ENCODE measurements around the gene ADCYAP1R1.

ADCYAP1R1 gene

DNA sequence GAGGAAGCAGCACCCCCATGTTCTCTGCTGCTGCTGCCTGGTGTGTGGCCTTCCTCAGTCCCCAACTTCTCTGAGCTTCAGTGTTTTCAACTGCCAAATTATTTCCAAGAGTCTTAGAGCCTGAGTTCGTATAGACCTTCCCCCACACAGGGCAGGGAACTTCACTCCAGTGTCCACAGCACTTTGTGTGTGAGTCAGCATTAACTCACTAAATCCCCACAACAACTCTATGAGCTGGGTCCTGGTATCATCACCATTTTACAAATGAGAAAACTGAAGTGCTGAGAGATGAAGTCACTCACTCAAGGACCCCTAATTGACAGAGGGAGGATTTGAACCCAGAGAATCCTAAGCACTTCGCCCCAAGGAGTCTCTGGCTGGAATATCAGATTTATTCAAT, 48.3 kb downstream of the ADCYAP1R1 start:
- H3K79me2 ChIP-seq (ENCODE audit: control insufficient read depth, low read length): no peaks in the 10 kb centered on the region
- H3K27me3 ChIP-seq (ENCODE audit: control insufficient read depth, low read length): no peaks in the 10 kb centered on the region; the same call in 1 of the 2 replicates
- no peaks in the 10 kb centered on the region for H3K4me1 ChIP-seq (ENCODE audit: control insufficient read depth, low read length)
- H3F3A ChIP-seq (ENCODE audit: control insufficient read depth, insufficient read depth): no peaks in the 10 kb centered on the region
- no peaks in the 10 kb centered on the region for H3K9me3 ChIP-seq (ENCODE audit: control insufficient read depth, insufficient read depth, low read length)
- no peak overlapping the region for H3K27ac ChIP-seq (ENCODE audit: low read depth, low read length)
- H3K4me2 ChIP-seq (ENCODE audit: low read length): no peak overlapping the region
- TF ChIP-seq EZH2phosphoT487 (IDR thresholded peaks at IDR 0.05; ENCODE audit: borderline replicate concordance, low read length): no peak
- TF ChIP-seq CTCF (IDR thresholded peaks at IDR 0.05; ENCODE audit: low read depth, low read length, poor library complexity, severe bottlenecking): no peak
- no peak overlapping the region for H3K4me3 ChIP-seq (ENCODE audit: low read length)
- H3K36me3 ChIP-seq (ENCODE audit: control insufficient read depth, low read length): no peaks in the 10 kb centered on the region
- H3K9me2 ChIP-seq (replicated peaks; ENCODE audit: control insufficient read depth, low read length): no peaks in the 10 kb centered on the region
- H4K20me1 ChIP-seq (ENCODE audit: control insufficient read depth, insufficient read depth, low read depth, low read length): no peaks in the 10 kb centered on the region

DNA sequence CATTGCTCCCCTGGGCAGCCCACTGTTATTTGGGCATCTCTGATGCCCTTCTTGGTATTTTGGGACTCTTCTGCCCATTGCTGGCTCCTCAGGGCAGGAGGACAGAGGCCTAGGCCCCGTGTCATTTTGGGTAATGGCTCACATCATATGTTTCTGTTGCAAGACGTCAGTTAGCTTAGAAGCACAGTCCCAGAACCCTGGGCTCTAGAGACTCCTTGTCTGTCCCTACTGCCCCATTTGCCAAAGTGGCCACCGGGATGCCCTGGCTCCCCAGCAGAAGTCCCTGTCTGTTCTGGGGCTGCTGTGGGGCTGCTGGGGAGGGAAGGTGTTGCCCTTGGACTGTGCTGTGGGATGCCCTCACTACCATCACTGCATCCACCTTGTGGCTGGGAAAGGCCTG, 48.8 kb downstream of the ADCYAP1R1 start:
- Histone ChIP-seq H3K27me3 (ENCODE audit: control insufficient read depth, low read length) (no peaks in the 10 kb centered on the region; the same call in 1 of the 2 replicates), H3K9me3 (ENCODE audit: control insufficient read depth, insufficient read depth, low read length) (no peaks in the 10 kb centered on the region), H3K4me2 (ENCODE audit: low read length) (no peak overlapping the region), H3F3A (ENCODE audit: control insufficient read depth, insufficient read depth) (no peaks in the 10 kb centered on the region), H3K4me1 (ENCODE audit: control insufficient read depth, low read length) (no peaks in the 10 kb centered on the region), H4K20me1 (ENCODE audit: control insufficient read depth, insufficient read depth, low read depth, low read length) (no peaks in the 10 kb centered on the region), H3K27ac (ENCODE audit: low read depth, low read length) (no peak overlapping the region), H3K9me2 (replicated peaks; ENCODE audit: control insufficient read depth, low read length) (no peaks in the 10 kb centered on the region), H3K79me2 (ENCODE audit: control insufficient read depth, low read length) (no peaks in the 10 kb centered on the region), H3K4me3 (ENCODE audit: low read length) (no peak overlapping the region), H3K36me3 (ENCODE audit: control insufficient read depth, low read length) (no peaks in the 10 kb centered on the region)
- TF ChIP-seq EZH2phosphoT487 (IDR thresholded peaks at IDR 0.05; ENCODE audit: borderline replicate concordance, low read length) (no peak), CTCF (IDR thresholded peaks at IDR 0.05; ENCODE audit: low read depth, low read length, poor library complexity, severe bottlenecking) (no peak)

- Histone ChIP-seq H3K4me3 (ENCODE audit: low read length) (no peak overlapping the region), H3K27me3 (ENCODE audit: control insufficient read depth, low read length) (no peaks in the 10 kb centered on the region; the same call in 1 of the 2 replicates), H3K4me2 (ENCODE audit: low read length) (no peak overlapping the region), H3K9me2 (replicated peaks; ENCODE audit: control insufficient read depth, low read length) (no peaks in the 10 kb centered on the region), H3K4me1 (ENCODE audit: control insufficient read depth, low read length) (no peaks in the 10 kb centered on the region), H3K79me2 (ENCODE audit: control insufficient read depth, low read length) (no peaks in the 10 kb centered on the region), H3K36me3 (ENCODE audit: control insufficient read depth, low read length) (no peaks in the 10 kb centered on the region), H3K27ac (ENCODE audit: low read depth, low read length) (no peak overlapping the region), H3K9me3 (ENCODE audit: control insufficient read depth, insufficient read depth, low read length) (no peaks in the 10 kb centered on the region), H4K20me1 (ENCODE audit: control insufficient read depth, insufficient read depth, low read depth, low read length) (no peaks in the 10 kb centered on the region), H3F3A (ENCODE audit: control insufficient read depth, insufficient read depth) (no peaks in the 10 kb centered on the region)
- TF ChIP-seq EZH2phosphoT487 (IDR thresholded peaks at IDR 0.05; ENCODE audit: borderline replicate concordance, low read length): no peak
- no peak for TF ChIP-seq CTCF (IDR thresholded peaks at IDR 0.05; ENCODE audit: low read depth, low read length, poor library complexity, severe bottlenecking)
These were observed 49.4 kb downstream of the ADCYAP1R1 start for GRCh38 chr7:31101544-31101943.

Data from DOHH2 (cell line).